Measurements from ENCODE around the gene STAP1.

The STAP1 gene

GRCh38 chr4:67555447-67555846 is 3.1 kb upstream of the STAP1 start:
- DNase-seq (ENCODE audit: low read depth, low spot score), result no peak

GRCh38 chr4:67556436-67556835 is 2.1 kb upstream of the STAP1 start:
- no peak for DNase-seq (ENCODE audit: low read depth, low spot score)

GRCh38 chr4:67565284-67565683 is 6.8 kb downstream of the STAP1 start:
- no peak for DNase-seq (ENCODE audit: low read depth, low spot score)

DNA sequence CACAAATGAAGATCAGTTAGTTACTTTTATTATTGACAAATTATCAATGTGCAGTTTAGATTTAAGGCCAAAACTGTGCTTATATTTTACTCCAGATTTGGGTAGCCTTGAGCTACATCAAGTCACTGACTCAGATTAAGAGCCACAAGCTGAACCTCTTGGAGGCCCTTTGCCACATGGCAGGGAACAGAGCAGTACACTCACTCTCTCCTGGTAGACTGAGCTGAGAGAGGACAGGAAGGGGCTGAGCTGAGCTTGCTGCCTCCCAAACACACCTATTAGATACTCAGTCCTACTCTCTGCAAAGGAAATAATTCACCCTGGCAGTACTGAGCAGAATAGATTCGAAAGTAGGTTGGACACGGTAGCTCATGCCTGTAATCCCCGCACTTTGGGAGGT is 7.8 kb downstream of the STAP1 start:
- no peak for DNase-seq (ENCODE audit: low read depth, low spot score)

DNA sequence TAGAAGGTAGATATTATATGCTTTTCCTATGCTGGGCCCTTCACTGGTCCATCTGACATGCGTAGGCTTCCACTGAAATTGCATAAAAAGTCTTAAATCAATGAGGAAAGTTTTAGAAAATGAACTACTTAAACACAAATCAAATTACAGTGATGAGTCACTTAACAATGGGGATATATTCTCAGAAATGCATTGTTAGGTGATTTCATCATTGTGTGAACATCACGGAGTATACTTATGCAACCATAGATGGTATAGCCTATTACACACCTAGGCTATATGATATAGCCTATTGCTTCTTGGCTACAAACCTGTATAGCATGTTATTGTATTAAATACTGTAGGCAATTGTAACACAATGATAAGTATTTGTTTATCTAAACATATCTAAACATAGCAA is 10.3 kb downstream of the STAP1 start:
- no peak for DNase-seq (ENCODE audit: low read depth, low spot score)

GRCh38 chr4:67570537-67570936 is 12.0 kb downstream of the STAP1 start:
- DNase-seq (ENCODE audit: low read depth, low spot score), result no peak

DNA sequence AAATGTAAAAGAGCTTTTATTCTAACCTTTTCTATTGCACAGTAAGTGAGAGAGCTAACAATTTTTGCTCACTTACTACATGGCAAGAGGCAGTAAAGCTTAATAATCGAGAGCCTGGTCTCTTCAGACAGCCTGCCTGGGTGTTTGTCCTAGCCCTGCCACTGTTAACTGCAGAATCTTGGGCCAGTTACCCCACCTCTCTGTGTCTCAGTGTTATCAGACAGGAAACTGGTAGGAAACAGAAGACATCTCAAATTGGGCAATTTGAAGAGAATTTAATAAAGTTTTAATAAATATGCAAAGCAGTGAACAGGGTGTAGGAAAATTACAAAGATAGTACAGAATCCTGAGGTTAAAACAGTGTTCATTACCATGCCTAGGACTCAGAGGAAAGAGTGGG is 13.4 kb downstream of the STAP1 start:
- no peak for DNase-seq (ENCODE audit: low read depth, low spot score)

DNA sequence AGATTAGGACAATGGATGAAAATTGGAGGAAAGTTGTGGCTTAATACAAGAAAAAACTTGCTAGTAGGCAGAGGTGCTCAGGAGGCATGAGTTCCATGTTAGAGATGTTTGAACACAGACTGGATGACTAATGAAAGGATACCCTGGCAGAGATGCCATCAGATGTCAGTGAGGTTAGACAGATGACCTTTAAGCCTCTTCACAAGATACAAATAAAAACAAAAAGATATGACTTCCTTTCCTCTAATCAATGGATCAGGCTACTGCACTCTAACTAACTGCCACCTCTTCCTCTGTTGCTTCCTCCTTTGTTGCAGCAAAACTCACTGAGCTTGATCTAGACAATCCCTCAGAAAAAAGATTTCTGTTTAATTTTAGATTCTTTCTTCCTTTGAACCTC is 14.7 kb downstream of the STAP1 start:
- no peak for DNase-seq (ENCODE audit: low read depth, low spot score)

GRCh38 chr4:67575232-67576058 is 16.9 kb downstream of the STAP1 start:
- DNase-seq (ENCODE audit: low read depth, low spot score), result no peak

DNA sequence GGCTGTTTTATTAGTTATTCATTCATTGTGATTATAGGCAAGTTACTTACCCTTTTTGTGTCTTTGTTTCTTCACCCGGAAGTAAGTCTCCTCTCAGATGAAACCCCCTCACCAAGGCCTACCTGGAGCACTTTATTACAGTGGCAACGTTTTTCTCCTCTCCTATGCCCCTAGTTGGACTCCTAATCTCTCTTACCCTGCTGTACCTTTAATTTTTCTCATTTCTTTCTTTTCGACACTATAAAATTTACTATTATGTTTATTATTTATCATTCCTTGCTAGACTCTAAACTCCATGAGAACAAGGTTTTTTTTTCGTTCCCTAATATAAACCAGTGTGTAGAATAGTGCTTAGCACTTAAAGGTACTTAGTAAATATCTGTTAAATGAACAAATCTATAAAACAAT is 17.5 kb downstream of the STAP1 start:
- DNase-seq (ENCODE audit: low read depth, low spot score), result no peak

DNA sequence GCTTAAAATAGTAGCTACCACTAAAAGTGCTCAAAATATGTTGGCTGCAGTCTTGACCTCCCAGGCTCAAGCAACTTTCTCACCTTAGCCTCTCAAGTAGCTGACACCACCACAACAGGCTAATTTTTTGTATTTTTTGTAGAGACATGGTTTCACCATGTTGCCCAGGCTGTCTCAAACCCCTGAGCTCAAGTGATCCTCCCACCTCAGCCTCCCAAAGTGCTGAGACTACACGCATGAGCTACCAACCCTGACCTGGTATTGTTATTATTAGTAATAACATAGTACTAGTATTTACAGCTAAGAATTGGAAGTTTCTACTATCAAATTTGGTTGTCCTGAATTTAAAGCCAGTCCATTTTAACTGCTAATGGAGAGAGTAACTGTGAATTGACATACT is 18.0 kb downstream of the STAP1 start:
- no peak for DNase-seq (ENCODE audit: low read depth, low spot score)

- no peak for DNase-seq (ENCODE audit: low read depth, low spot score)
Measured at GRCh38 chr4:67580577-67580976, 22.1 kb downstream of the STAP1 start.

DNA sequence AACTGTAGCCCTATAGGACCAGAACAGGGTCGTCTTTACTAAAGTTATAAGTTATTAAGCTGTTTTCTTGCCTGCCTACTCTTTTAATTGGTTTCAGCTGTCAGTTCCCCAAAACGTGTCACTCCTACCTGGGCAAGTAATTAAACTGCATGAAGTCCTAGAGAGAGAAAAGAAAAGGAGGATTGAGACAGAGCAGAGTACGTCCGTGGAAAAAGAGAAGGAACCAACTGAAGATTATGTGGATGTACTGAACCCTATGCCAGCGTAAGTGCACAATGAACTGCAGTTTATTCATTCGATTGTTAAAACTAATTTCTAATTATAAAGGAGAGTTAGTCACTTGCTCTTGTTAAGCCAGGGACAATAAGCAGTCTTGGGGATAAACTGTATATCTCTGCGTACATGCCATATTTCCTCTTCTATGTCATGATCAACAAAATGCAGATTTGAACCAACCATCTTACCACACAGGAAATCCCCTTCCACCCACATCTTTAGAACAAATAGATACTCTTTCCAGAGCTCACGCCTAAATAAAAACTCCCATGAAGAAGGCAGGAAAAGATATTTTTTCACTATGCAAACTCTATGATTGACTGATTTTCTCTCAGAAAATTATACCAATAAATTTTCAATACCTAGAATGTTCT is 22.8 kb downstream of the STAP1 start:
- no peak for DNase-seq (ENCODE audit: low read depth, low spot score)

- no peak for DNase-seq (ENCODE audit: low read depth, low spot score)
Measured at GRCh38 chr4:67581913-67582312, 23.4 kb downstream of the STAP1 start.

- no peak for DNase-seq (ENCODE audit: low read depth, low spot score)
Measured at GRCh38 chr4:67584496-67584895, 26.0 kb downstream of the STAP1 start.

GRCh38 chr4:67587156-67587555 is 28.6 kb downstream of the STAP1 start:
- no peak for DNase-seq (ENCODE audit: low read depth, low spot score)

DNA sequence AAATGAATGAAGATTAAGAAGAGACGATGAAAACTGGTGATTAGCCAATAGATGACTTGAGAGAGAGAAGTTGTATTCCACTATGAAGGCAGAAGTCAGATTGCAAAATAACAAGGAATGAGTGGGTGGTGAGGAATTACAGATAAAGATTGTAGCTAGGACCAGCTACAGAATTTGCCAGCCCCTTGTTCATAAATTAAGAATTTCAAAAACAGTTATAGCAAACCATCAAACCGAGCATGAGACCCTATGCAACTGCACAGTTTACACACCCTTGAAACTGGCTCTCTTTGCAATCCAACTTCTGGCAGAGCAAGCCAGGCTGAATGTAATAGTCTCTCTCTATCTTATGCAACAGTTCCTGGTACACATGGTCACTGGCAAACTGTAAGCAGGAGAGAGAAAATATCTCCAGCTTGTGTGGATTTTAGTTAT is 35.2 kb downstream of the STAP1 start:
- DNase-seq (ENCODE audit: low read depth, low spot score), result no peak

GRCh38 chr4:67603310-67604028 is 44.9 kb downstream of the STAP1 start:
- DNase-seq (ENCODE audit: low read depth, low spot score), result no peak

DNA sequence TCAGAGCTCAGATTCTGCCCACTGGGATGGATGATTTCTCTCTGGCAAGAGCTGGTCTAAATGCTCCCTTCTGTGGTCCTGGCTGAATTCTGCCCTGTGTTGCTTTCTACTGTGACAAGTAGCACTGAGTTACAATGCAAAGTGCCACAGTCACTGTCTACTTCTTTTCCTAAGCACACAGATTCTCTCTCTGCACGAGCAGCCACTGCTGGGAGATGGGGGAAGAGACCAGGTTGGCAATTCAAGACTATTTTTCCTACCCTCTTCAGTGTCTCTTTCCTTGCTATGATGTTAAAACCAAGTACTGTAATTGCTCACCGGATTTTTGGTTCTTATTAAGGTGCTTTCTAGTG is 45.5 kb downstream of the STAP1 start:
- DNase-seq (ENCODE audit: low read depth, low spot score), result no peak

DNA sequence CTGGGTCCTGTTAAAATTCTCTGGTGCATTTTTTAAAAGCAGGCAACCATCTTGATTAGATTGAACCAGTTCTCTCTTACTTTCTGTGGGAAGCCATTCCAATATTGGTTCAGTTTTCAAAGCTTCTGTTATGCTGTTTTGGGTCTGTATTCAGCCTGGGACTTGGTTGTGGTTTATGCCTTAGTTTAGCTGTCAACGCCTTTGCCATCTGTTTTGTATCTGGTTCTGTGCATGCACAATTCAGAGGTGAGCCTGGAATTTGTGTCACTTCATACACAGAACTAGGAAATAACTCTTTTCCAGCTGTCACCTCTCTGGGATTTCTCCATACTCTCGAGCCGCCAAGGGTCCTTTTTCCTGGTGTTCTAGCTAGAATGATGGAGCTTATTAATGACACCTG is 46.2 kb downstream of the STAP1 start:
- no peak for DNase-seq (ENCODE audit: low read depth, low spot score)

- no peak for DNase-seq (ENCODE audit: low read depth, low spot score)
Measured at GRCh38 chr4:67608027-67608426, 49.5 kb downstream of the STAP1 start.

DNA sequence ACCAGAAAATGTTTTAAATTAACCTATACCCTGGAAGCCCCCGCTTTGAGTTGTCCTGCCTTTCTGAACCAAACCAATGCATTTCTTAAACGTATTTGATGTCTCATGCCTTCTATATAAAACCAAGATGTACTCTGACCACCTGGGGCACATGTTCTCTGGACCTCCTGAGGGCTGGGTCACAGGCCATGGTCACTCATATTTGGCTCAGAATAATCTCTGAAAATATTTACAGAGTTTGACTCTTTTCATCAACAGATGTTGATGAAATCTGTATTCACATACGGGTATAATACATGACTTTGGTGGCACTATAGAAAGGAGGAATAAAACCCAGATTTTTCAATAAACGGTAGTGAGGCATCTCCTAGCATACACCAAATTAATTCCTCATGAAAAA is 55.7 kb downstream of the STAP1 start:
- DNase-seq (ENCODE audit: low read depth, low spot score), result no peak

DNA sequence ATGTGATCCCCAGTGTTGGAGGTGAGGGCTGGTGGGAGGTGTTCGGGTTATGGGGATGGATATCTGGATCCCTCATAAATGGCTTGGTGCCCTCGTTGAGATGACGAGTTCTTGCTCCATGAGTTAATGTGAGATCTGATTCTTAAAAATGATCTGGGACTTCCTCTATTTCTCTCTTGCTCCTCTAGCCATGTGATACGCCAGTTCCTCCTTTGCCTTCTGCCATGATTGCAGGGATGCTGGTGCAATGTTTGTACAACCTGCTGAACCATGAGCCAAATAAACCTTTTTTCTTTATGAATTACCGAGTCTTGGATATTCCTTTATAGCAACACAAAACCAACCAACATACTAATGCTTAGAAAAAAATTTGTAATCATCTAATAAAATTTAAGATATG is 56.6 kb downstream of the STAP1 start:
- DNase-seq (ENCODE audit: low read depth, low spot score), result no peak

All from activated naive CD8-positive, alpha-beta T cell treated with anti-CD3 and anti-CD28 coated beads, Interleukin-2, amount 50 U/mL, for 16 hours (primary cell).